GM23248 (cell line): ENCODE results near the gene FOXD1. TPM values are rescaled to one million over a fixed set of nuclear protein-coding genes. Genes with fewer than 3 reads are reported as not detected.
"Not testable (repeated sequence)": the region's sequence is repeated elsewhere in the genome, so short reads cannot be mapped to it uniquely, and the experiment has no call there.

ENCODE experiments used
- DNase-seq: peaks from one replicate; pipeline ENCODE4 v3.0.0-alpha.2; 2015
- H2AFZ ChIP-seq: fragments of 200-600 bp; sonication (generic); 2 replicates; pipeline ENCODE4 v1.6.1; 2016; ENCODE audit warnings: antibody characterized with exemption
- H3F3A ChIP-seq: fragments of 200-600 bp; sonication (generic); 2 replicates; pipeline ENCODE4 v1.6.1; 2016; ENCODE audit warnings: mild to moderate bottlenecking, antibody characterized with exemption, mixed run types; ENCODE audit not compliant: insufficient read depth
- H3K27ac ChIP-seq: fragments of 200-600 bp; sonication (generic); 2 replicates; pipeline ENCODE4 v1.5.1; 2016; ENCODE audit warnings: mild to moderate bottlenecking
- H3K27me3 ChIP-seq: fragments of 200-600 bp; sonication (generic); replicated peaks from 2 replicates; pipeline ENCODE4 v1.6.1; 2016; ENCODE audit warnings: mild to moderate bottlenecking; ENCODE audit not compliant: insufficient read depth
- H3K36me3 ChIP-seq: fragments of 200-600 bp; sonication (generic); 2 replicates; pipeline ENCODE4 v1.6.1; 2016; ENCODE audit warnings: low read depth, mild to moderate bottlenecking
- H3K4me1 ChIP-seq: fragments of 200-600 bp; sonication (generic); 2 replicates; pipeline ENCODE4 v1.6.1; 2016; ENCODE audit warnings: mild to moderate bottlenecking; ENCODE audit not compliant: insufficient read depth
- H3K4me2 ChIP-seq: fragments of 200-600 bp; sonication (generic); one replicate; pipeline ENCODE4 v1.6.1; 2016; ENCODE audit warnings: mild to moderate bottlenecking; ENCODE audit not compliant: unreplicated experiment
- H3K4me3 ChIP-seq: fragments of 200-600 bp; sonication (generic); 2 replicates; pipeline ENCODE4 v1.5.1; 2016; ENCODE audit warnings: mild to moderate bottlenecking
- H3K79me2 ChIP-seq: fragments of 200-600 bp; sonication (generic); 2 replicates; pipeline ENCODE4 v1.6.1; 2016; ENCODE audit warnings: mild to moderate bottlenecking; ENCODE audit not compliant: insufficient read depth
- H3K9ac ChIP-seq: fragments of 200-600 bp; sonication (generic); 2 replicates; pipeline ENCODE4 v1.6.1; 2016; ENCODE audit warnings: mild to moderate bottlenecking
- H3K9me2 ChIP-seq: fragments of 200-600 bp; sonication (generic); 2 replicates; pipeline ENCODE4 v1.6.1; 2016; ENCODE audit warnings: mixed run types, mild to moderate bottlenecking, moderate library complexity; ENCODE audit not compliant: insufficient read depth
- H3K9me3 ChIP-seq: fragments of 200-600 bp; sonication (generic); one replicate; pipeline ENCODE4 v1.6.1; 2017; ENCODE audit warnings: low read depth
- H4K20me1 ChIP-seq: fragments of 200-600 bp; sonication (generic); 2 replicates; pipeline ENCODE4 v1.6.0; 2016; ENCODE audit not compliant: insufficient read depth
- EZH2 ChIP-seq: fragments of 200-600 bp; sonication (generic); IDR thresholded peaks from 2 replicates; pipeline ENCODE4 v1.6.1; 2018; ENCODE audit warnings: antibody characterized with exemption, mild to moderate bottlenecking; ENCODE audit not compliant: insufficient read depth, poor library complexity, severe bottlenecking
- EZH2phosphoT487 ChIP-seq: fragments of 200-600 bp; sonication (generic); IDR thresholded peaks from 2 replicates; pipeline ENCODE4 v1.6.1; 2018; ENCODE audit warnings: antibody characterized with exemption, moderate library complexity, mild to moderate bottlenecking, low read depth; ENCODE audit not compliant: insufficient read depth
- WGBS, 2 experiments: methylation state at CpG; one replicate each; pipeline ENCODE4 v1.1.6; 2015 to 2017; ENCODE audit warnings: low lambda C conversion rate in 2 of 2, low coverage in 1 of 2; ENCODE audit errors: missing lambda C conversion rate in 2 of 2; 5-methylcytosine and 5-hydroxymethylcytosine counted together
- in situ Hi-C: fragments of 300-500 bp; cut with MboI; formaldehyde crosslinking; loops from 2 replicates; pipeline ENCODE4 v1.15.0; 2020
- polyA plus RNA-seq: library from polyadenylated mRNA; unstranded; fragments of >200 nt; fragmentation: Nextera tagmentation; extraction: Ambion mirVana; gene quantifications from 2 replicates; pipeline ENCODE4 v1.2.1, GENCODE V29; 2016
- total RNA-seq: library from RNA; depleted of rRNA; stranded (reverse); fragments of >200 nt; shearing (Covaris generic); gene quantifications from 2 replicates; pipeline ENCODE4 v1.2.3, GENCODE V29; 2014

Gene FOXD1
- total and polyA plus RNA-seq, 2 experiments from 2014 or later = 8.0 to 53.9 TPM

- H3K9me2 ChIP-seq = no peaks in the 10 kb centered on the region
- in situ Hi-C loops = no loop called here
- no peaks in the 10 kb centered on the region for H3K4me1 ChIP-seq
- H4K20me1 ChIP-seq = no peaks in the 10 kb centered on the region
- H3K79me2 ChIP-seq = no peaks in the 10 kb centered on the region
- H3K27ac ChIP-seq = no peak overlapping the region
- TF ChIP-seq EZH2phosphoT487 (no peak), EZH2 (no peak)
- no peaks in the 10 kb centered on the region for H3F3A ChIP-seq
- 61 to 64% methylated on average over 3 of the region's 3 CpGs for WGBS, 2 experiments
- H2AFZ ChIP-seq = no peak overlapping the region
- DNase-seq = no peak
- no peaks in the 10 kb centered on the region for H3K36me3 ChIP-seq
- H3K4me2 ChIP-seq = no peak overlapping the region
- H3K9me3 ChIP-seq = no peaks in the 10 kb centered on the region
- H3K27me3 ChIP-seq = no peaks in the 10 kb centered on the region
- H3K9ac ChIP-seq = no peak overlapping the region
- H3K4me3 ChIP-seq = no peak overlapping the region
These were observed 23.5 kb upstream of the FOXD1 start for GRCh38 chr5:73472116-73472515.

GRCh38 chr5:73471654-73472053, 23.1 kb upstream of the FOXD1 start:
- no peak overlapping the region for H3K9ac ChIP-seq
- no peaks in the 10 kb centered on the region for H3K27me3 ChIP-seq
- no peaks in the 10 kb centered on the region for H3K36me3 ChIP-seq
- H3K4me3 ChIP-seq = no peak overlapping the region
- in situ Hi-C loops = no loop called here
- no peak overlapping the region for H2AFZ ChIP-seq
- H3K9me2 ChIP-seq = no peaks in the 10 kb centered on the region
- no peaks in the 10 kb centered on the region for H3K4me1 ChIP-seq
- no peaks in the 10 kb centered on the region for H4K20me1 ChIP-seq
- H3K79me2 ChIP-seq = no peaks in the 10 kb centered on the region
- no peak for DNase-seq
- no peaks in the 10 kb centered on the region for H3F3A ChIP-seq
- no peak overlapping the region for H3K27ac ChIP-seq
- no peaks in the 10 kb centered on the region for H3K9me3 ChIP-seq
- H3K4me2 ChIP-seq = no peak overlapping the region
- TF ChIP-seq EZH2phosphoT487 (no peak), EZH2 (no peak)

GRCh38 chr5:73469878-73470277, 21.3 kb upstream of the FOXD1 start:
- no peak for DNase-seq
- in situ Hi-C loops = no loop called here

GRCh38 chr5:73468638-73469037, 20.1 kb upstream of the FOXD1 start:
- H3K36me3 ChIP-seq, H3K4me3 ChIP-seq, H3K27me3 ChIP-seq, H3K9ac ChIP-seq, H3K27ac ChIP-seq, H3K79me2 ChIP-seq, H3F3A ChIP-seq, H3K4me2 ChIP-seq, H2AFZ ChIP-seq, H3K9me2 ChIP-seq, H3K4me1 ChIP-seq, in situ Hi-C loops, H4K20me1 ChIP-seq, DNase-seq, H3K9me3 ChIP-seq: not testable (repeated sequence)
- whole genome bisulfite sequencing, 2 experiments = 41 to 52% methylated on average over 3 of the region's 3 CpGs

More at GRCh38 chr5:73469878-73470277, 21.3 kb upstream of the FOXD1 start:
- Histone ChIP-seq H3K79me2 (no peaks in the 10 kb centered on the region), H3K4me1 (no peaks in the 10 kb centered on the region), H3K4me2 (no peak overlapping the region), H3K9me2 (no peaks in the 10 kb centered on the region), H2AFZ (no peak overlapping the region), H3K4me3 (no peak overlapping the region), H3F3A (no peaks in the 10 kb centered on the region), H3K27ac (no peak overlapping the region), H3K9ac (no peak overlapping the region), H3K27me3 (no peaks in the 10 kb centered on the region), H3K36me3 (no peaks in the 10 kb centered on the region), H4K20me1 (no peaks in the 10 kb centered on the region), H3K9me3 (no peaks in the 10 kb centered on the region)
- TF ChIP-seq EZH2phosphoT487 (no peak), EZH2 (no peak)
- 85 to 88% methylated on average over 8 of the region's 8 CpGs for WGBS, 2 experiments

- 0 out of 2 replicates have a peak overlapping the region, but pooled peaks have one; percentile 22 for H2AFZ ChIP-seq
- no peak overlapping the region for H3K9ac ChIP-seq
- H3K79me2 ChIP-seq = no peaks in the 10 kb centered on the region
- H3K9me3 ChIP-seq = no peaks in the 10 kb centered on the region
- peak; percentile 29 for DNase-seq
- no peaks in the 10 kb centered on the region for H3K27me3 ChIP-seq
- H3K9me2 ChIP-seq = no peaks in the 10 kb centered on the region
- no peak for TF ChIP-seq EZH2
- no peak for TF ChIP-seq EZH2phosphoT487
- H4K20me1 ChIP-seq = no peaks in the 10 kb centered on the region
- H3K36me3 ChIP-seq = no peaks in the 10 kb centered on the region
- H3K4me2 ChIP-seq = no peak overlapping the region
- in situ Hi-C loops = no loop called here
- 16 to 20% methylated on average over 7 of the region's 7 CpGs for WGBS, 2 experiments
- no peak overlapping the region for H3K4me3 ChIP-seq
- H3K4me1 ChIP-seq = 0 out of 2 replicates have a peak, but pooled peaks cover 4% of the 10 kb centered on the region
- no peak overlapping the region for H3K27ac ChIP-seq
- no peaks in the 10 kb centered on the region for H3F3A ChIP-seq
These were observed 15.6 kb upstream of the FOXD1 start for GRCh38 chr5:73464016-73464745.
